ENCODE data around the gene GLRX2.

- no peak for TF ChIP-seq CTCF (IDR thresholded peaks at IDR 0.05)
- TF ChIP-seq POLR2AphosphoS5 (IDR thresholded peaks at IDR 0.05; ENCODE audit: low read depth, low read length), result no peak
- no peak for TF ChIP-seq TCF7L2 (IDR thresholded peaks at IDR 0.05; ENCODE audit: low read depth, low read length)
- TF ChIP-seq SIN3A (IDR thresholded peaks at IDR 0.05; ENCODE audit: borderline replicate concordance, insufficient read depth, low read depth, low read length), result no peak
Observed at GRCh38 chr1:193109619-193110018, 4.4 kb upstream of the GLRX2 start.
